GM19468 (cell line): ENCODE data around the gene PRR9.

Source experiments
- ATAC-seq: cut with Tn5 transposase; IDR thresholded peaks from one replicate; pipeline ENCODE4 v1.9.1; 2021; ENCODE audit warnings: mild to moderate bottlenecking, moderate library complexity, moderate number of reproducible peaks; ENCODE audit not compliant: unreplicated experiment; ENCODE audit errors: extremely low read depth

Gene PRR9

GRCh38 chr1:153261281-153262069 lies 44.1 kb downstream of the PRR9 start:
- ATAC-seq, result no peak

- no peak for ATAC-seq
Observed at GRCh38 chr1:153262070-153262366, 44.6 kb downstream of the PRR9 start.

GRCh38 chr1:153262462-153263157 lies 45.2 kb downstream of the PRR9 start:
- no peak for ATAC-seq

GRCh38 chr1:153265457-153265856 lies 48.1 kb downstream of the PRR9 start:
- ATAC-seq, result no peak
